HG03432 (cell line): ENCODE results near the gene FNTB.

Experiments
- ATAC-seq: cut with Tn5 transposase; IDR thresholded peaks from one replicate; pipeline ENCODE4 v1.9.1; 2021; ENCODE audit warnings: mild to moderate bottlenecking, moderate library complexity; ENCODE audit not compliant: unreplicated experiment

The FNTB gene

GRCh38 chr14:64952598-64953309 lies 33.9 kb upstream of the FNTB start:
- peak; percentile 73 for ATAC-seq

DNA sequence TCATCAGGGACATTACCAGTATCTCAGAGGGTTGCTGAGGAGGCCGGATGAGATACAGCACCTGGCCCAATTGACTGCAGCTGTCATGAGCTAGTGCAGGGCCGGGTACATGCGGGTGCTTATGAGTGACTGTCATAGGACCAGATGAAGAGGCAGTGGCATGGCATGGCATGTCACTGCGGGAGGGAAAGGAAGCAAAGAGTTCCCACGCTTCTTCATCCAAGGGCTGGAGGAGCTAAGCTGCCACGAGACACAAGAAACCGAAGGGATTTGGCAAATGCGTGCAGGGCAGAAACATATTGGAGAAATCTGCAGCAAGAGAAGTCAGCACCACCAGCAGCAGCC lies 33.4 kb upstream of the FNTB start:
- ATAC-seq = no peak

- ATAC-seq = no peak
Measured at GRCh38 chr14:64953661-64954060, 33.0 kb upstream of the FNTB start.

DNA sequence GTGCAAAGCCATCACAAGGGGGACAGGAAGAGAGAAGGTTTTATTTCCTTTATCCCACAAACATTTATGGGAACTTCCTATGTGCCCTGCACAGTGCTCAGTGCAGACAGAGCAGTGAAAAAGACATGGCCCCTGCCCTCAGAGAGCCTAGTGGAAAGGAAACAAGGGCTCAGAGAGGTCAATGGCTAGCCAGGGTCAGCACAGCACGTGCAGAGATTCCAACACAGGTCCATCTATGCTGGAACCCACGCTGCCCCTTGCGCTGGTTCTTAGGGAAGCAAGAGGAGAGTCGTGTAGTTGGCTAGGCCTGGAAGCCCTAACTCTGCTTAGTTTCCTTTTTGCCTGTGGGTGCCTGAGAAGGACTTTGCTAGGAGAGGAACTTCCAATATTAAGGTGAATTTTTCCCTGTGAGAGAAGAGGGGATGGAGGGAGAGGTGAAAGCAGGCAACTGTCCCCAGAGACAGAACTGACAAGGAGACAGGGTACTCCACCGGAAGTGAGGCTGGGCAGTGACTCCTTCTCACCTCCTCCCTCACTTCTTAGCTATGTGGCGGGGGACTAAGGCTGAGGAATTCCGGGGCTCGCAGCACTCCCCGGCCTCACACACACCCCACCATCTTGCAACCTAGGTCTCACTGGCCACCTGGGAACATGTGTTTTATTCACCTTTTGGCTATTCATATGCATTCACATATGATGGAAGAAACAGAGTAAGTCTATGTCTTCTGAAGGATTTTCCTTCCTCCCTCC lies 32.0 kb upstream of the FNTB start:
- no peak for ATAC-seq

DNA sequence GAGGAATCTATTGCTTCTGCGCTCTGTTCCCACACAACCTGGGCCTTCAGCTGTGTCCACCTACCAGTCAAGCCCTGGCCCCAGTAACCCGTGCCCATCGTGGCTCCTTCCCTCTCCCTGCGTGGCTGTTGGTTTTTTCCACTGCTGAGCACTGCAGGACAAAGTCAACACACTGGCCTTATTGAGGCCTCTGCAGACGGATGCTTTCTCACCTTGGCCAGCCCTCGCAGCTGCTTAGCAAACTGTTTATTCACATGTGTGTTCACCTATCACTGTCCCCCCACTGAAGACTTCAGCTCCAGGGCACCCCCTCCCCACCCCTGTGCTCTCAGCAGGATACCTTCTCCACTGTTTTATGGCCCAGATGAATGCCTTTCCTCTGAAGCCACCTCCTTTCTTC lies 31.4 kb upstream of the FNTB start:
- no peak for ATAC-seq

DNA sequence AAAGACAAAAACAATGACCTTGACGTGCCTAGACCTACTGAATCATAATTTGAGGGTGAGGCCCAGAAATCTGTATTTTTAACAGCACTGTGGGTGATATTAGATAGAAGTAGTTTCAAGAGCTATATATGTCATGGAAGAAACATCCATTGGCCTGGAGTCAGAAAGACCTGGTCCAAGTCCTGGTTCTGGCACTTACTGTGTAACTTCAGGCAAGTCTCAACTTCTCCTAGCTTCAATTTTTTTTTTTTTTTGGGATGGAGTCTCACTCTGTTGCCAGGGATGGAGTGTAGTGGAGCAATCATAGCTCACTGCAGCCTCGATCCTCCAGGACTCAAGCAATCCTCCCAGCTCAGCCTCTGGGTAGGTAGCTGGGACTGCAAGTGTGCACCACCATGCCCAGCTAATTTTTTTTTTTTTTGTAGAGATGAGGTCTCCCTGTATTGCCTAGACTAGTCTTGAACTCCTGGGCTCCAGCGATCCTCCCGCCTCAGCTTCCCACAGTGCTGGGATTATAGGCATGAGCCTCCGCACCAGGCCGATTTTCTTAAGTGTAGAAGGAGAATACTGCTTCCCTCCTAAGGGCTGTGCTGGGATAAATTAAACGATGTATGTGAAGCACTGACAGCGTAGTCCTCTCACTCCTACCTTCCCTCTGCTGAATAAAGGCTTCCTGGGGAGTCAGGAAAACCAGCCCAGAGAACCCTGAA lies 29.8 kb upstream of the FNTB start:
- ATAC-seq = no peak

DNA sequence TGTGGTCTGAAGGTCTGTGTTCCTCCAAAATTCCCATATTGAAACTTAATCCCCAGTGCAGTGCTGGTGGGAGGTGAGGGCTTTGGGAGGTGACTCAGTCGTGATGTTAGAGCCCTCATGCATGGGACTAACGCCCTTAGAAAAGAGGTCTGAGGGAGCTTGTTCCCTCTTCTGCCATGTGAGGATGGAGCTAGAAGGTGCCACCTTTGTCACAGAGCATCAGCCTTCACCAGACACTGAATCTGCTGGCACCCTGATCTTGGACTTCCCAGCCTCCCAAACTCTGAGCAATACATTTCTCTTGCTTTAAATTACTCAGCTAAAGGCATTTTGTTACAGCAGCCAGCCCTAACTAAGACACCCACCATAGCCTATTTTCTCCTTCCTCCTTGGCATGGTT lies 28.5 kb upstream of the FNTB start:
- no peak for ATAC-seq

DNA sequence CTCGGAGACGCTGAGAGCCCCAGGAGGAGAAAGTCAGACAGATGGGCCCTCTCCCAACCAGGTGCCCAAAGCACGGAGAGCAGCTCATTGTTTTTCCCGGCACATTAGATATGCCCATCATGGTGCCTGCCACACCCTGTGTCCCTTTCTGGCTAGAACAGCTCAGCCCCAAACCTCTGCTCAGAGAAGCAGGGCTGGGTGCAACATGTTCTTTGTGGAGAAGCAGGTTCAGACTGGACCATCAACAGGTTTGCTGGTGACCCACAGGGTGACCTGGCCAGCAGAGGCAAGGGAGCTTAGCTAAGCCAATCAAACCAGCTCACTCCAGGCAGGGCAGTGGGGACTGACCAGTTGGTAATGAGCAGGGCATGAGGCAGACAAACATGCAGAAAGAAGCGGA lies 28.0 kb upstream of the FNTB start:
- no peak for ATAC-seq

GRCh38 chr14:64960762-64961276 lies 25.9 kb upstream of the FNTB start:
- no peak for ATAC-seq

GRCh38 chr14:64963611-64964010 lies 23.1 kb upstream of the FNTB start:
- no peak for ATAC-seq

DNA sequence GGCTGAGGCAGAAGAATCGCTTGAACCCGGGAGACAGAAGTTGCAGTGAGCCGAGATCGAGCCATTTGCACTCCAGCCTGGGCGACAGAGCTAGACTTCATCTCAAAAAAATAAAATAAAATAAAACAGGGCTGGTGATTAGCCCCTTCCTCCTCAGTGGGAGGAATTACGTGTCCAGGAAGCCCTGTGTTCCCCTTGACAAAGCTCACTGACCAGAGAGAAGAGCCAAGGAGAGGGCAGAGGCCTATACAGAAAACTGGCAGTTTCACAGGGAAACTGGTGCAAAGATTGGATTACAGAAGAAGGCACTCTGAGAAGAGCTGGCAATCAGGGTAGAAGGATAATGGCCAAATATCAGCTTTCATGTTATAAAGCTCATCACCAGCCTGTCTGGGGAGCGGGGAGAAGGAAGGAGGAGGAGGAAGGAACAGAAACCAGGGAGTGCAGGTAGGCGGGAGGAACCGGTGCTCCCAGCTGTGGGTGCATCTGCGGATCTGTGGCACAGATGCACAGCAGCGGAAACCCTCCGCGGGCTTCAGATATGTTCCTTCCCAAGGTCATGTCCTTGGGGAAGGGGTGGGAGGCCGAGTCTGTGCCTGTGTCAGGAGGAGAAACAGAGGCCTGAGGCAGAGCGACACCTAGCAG lies 21.2 kb upstream of the FNTB start:
- no peak for ATAC-seq

DNA sequence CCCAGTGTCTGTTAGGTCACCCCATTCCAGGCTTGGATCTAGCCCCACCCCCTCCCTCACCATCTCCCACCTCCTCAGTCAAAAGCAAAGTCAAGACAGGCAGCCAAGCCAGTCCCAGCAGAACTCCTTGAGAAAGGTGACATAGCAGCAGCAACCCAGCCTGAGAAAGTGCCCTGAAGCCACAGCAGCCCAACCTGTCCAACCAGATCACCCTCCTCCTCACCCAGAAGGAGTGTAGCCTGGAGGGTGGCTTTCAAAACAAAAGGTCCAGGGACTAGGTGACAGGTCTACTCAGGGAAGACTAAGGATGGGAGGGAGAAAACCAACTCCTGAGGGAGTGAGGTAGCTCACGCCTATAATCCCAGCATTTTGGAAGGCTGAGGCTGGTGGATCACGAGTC lies 19.7 kb upstream of the FNTB start:
- no peak for ATAC-seq

DNA sequence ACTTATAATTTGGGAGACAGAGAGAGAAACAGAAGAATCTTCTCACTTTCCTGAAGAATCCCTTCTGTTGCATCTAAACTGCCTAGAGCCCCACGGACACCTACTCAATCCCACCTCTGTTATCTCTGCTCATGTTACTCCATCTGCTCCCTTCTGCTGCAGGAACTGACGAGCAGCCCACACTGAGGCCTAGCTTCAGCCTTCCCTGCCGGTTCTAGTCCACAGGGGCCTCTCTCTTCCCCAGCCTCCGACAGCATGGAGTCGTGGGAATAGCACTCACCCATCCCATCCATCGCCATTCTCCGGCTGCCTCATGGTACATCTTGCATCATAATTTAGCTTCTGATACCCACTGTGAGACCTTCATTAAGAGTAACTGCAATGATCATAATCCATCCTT lies 18.5 kb upstream of the FNTB start:
- ATAC-seq = no peak

GRCh38 chr14:64968651-64969050 lies 18.0 kb upstream of the FNTB start:
- no peak for ATAC-seq

DNA sequence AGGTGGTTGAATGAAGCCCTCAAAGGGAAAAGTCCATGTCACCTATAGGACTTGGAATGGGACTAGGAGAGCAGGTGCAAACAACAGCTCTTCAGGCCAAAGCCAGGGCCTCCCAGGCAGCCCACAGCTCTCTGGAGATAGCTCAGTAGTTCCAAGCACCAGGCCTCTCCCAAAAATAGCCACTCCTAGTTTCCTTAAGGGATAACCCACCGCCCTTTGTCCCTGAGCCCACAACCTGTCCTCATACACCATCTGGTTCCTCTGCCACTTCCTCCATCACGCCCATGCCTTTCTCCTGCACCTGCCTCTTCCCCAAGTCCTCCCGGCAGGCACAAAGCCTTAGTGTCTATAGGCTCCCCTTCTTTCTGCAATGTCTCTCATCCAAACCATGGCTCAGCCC lies 16.7 kb upstream of the FNTB start:
- no peak for ATAC-seq

- no peak for ATAC-seq
Measured at GRCh38 chr14:64970776-64971477, 15.8 kb upstream of the FNTB start.

DNA sequence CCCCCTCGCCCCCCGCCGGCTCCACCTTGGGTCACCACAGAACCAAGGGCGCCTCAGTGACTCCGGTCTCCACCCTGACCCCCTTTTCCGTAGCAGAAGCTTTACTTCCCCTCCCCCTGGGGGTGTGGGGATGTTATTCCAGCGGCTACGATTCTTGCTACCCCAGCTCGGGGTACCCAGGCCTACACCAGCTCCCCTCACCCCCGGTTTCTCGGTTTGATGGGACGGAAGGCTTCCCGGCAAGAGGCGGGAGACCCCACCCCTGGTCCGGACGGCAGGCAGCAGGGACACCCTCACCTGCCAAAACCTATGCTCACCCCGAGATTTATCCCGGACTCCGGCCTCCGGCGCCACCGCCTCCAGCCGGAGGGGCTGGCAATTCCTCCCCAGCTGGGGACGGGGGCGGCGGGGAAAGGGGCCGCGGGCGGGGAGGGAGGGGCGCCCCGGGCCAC lies 15.2 kb upstream of the FNTB start:
- no peak for ATAC-seq

DNA sequence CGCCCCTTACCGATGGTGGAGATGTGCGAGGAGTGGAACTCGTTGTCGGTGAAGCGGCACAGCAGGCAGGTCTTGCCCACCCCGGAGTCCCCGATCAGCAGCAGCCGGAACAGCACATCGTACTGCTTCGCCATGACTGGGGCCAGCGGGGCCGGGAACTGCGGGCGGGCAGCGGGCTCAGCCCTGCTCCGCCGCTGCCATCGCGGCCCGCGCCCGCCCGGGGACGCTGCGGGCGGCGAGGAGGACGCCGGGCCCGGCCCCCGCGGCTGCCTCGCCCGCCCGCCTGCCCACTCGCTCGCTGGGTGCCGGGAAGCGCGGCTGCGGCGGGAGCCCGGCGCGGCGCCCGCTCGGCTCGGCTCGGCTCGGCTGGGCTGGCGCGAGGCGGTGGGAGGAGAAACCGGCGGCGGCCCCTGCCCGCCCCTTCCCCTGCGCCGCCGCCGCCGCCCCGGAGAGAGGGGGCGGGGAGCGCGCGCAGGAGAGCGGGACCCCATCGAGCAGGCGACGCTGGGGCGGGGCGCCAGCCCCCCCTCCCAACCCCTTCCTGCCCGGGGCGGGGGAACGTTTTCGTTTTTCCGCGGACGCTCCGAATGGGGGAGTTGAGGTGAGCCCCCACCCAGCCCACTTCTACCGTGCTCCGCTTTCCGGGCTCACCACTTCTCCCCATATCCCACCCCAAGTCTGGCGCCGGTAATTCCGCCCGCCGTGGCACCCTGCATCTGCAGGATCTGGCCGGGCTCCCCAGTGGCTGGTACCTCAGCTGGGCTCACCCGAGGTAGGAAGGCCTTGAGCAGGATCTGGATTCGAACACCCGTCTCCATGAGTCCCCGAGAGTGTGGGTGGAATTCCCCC lies 14.5 kb upstream of the FNTB start, which contains the start of gene RAB15:
TSS of gene RAB15 (minus strand) at position 394 of the 849 bp plus-strand sequence. CDS start at position 134, 260 bp downstream.
- peak; percentile 60 for ATAC-seq

- ATAC-seq = no peak
Measured at GRCh38 chr14:64973026-64973442, 13.7 kb upstream of the FNTB start.

- ATAC-seq = no peak
Measured at GRCh38 chr14:64973826-64974225, 12.9 kb upstream of the FNTB start.
